ENCODE measurements around the gene PDXK.

The PDXK gene

DNA sequence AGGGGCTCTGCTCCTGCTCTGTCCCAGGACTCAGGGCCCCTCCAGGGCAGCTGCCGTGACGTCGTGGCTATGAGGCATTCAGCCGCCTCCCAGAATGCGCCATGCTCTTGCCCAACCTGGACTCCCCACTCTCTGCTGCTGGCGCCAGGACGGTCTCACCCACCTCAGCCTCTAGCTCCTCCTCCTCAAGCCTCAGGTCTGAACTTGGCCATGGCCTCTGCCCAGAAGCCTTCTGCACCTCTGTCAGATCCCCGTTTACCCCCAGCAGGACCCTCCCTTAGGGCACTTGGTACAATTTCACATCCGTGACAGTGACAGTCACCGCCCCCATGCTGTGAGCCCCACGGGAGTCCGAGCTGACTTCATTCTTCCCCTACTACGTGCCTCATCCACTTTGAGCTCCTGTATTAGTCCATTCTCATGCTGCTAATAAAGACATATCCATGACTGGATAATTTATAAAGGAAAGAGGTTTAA, 52.3 kb downstream of the PDXK start:
- no CpG with 5 or more reads among the region's 13 CpGs for WGBS (ENCODE audit: extremely low coverage, insufficient coverage, insufficient read length)

DNA sequence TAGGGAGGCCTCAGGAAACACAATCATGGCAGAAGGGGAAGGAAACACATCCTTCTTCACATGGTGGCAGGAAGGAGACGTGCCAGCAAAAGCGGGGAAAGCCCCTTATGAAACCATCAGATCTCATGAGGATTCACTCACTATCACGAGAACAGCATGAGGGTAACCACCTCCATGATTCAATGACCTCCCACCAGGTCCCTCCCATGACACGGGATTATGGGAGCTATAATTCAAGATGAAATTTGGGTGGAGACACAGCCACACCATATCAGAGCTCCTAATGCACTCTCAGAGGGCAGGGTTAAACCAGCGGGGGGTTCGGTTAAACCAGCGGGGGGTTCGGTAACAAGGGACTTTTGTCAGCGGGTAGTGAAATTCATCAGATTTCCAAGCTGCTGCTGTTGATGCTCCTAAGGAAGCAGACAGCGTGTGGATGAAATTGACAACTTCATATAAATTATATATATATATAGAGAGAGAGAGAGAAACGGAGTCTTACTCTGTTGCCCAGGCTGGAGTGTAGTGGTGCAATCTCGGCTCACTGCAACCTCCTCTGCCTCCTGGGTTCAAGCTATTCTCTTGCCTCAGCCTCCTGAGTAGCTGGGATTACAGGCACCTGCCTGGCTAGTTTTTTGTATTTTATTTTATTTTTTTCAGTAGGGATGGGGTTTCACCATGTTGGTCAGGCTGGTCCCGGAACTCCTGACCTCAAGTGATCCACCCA, 52.9 kb downstream of the PDXK start:
- Histone ChIP-seq H3K4me1 (ENCODE audit: control insufficient read depth in 1 of 2, insufficient read depth in 2 of 2, low read length in 2 of 2) (peaks cover 14 to 17% of the 10 kb centered on the region in 2 experiments), H3K23ac (ENCODE audit: low read length) (no peak overlapping the region), H2BK120ac (ENCODE audit: insufficient read depth, low read length, poor library complexity) (no peak overlapping the region), H4K91ac (ENCODE audit: low read depth, low read length) (no peak overlapping the region), H3K9me3 (ENCODE audit: insufficient read depth, low read depth, low read length) (no peaks in the 10 kb centered on the region), H3K14ac (ENCODE audit: low read length) (no peak overlapping the region), H3K4me2 (ENCODE audit: low read length) (no peak overlapping the region), H2AK5ac (ENCODE audit: low read length) (no peak overlapping the region), H3K27me3 (ENCODE audit: insufficient read depth, low read length) (no peaks in the 10 kb centered on the region), H3K36me3 (ENCODE audit: control insufficient read depth in 1 of 2, insufficient read depth in 2 of 2, low read length in 2 of 2) (peaks cover 17 to 19% of the 10 kb centered on the region in 2 experiments), H3K79me2 (ENCODE audit: control insufficient read depth, insufficient read depth, low read length, poor library complexity) (peaks cover 11% of the 10 kb centered on the region), H2AFZ (ENCODE audit: insufficient read depth, low read length, poor library complexity) (no peak overlapping the region), H4K8ac (ENCODE audit: low read depth, low read length) (no peak overlapping the region), H3K4ac (ENCODE audit: low read depth, low read length) (no peak overlapping the region), H3K4me3 (ENCODE audit: low read depth, low read length) (no peak overlapping the region), H3K18ac (ENCODE audit: low read length) (no peak overlapping the region), H2BK5ac (ENCODE audit: low read depth, low read length, poor library complexity) (no peak overlapping the region), H2BK12ac (ENCODE audit: low read length) (no peak overlapping the region), H4K12ac (ENCODE audit: low read depth, low read length) (no peak overlapping the region), H3K27ac (ENCODE audit: low read depth, low read length) (no peak overlapping the region), H3K9ac (ENCODE audit: low read length) (no peak overlapping the region), H3K79me1 (ENCODE audit: low read length) (peaks cover 21% of the 10 kb centered on the region)
- peak in 1 of 2 donors; percentile 31 for DNase-seq
- no CpG with 5 or more reads among the region's 13 CpGs for WGBS (ENCODE audit: extremely low coverage, insufficient coverage, insufficient read length)

More for the DNA sequence above, 52.3 kb downstream of the PDXK start:
- Histone ChIP-seq H4K8ac (ENCODE audit: low read depth, low read length) (no peak overlapping the region), H3K36me3 (ENCODE audit: control insufficient read depth in 1 of 2, insufficient read depth in 2 of 2, low read length in 2 of 2) (peaks cover 17 to 19% of the 10 kb centered on the region in 2 experiments), H2BK12ac (ENCODE audit: low read length) (no peak overlapping the region), H3K79me2 (ENCODE audit: control insufficient read depth, insufficient read depth, low read length, poor library complexity) (peaks cover 11% of the 10 kb centered on the region), H2BK5ac (ENCODE audit: low read depth, low read length, poor library complexity) (no peak overlapping the region), H3K27ac (ENCODE audit: low read depth, low read length) (no peak overlapping the region), H3K4me2 (ENCODE audit: low read length) (no peak overlapping the region), H2AFZ (ENCODE audit: insufficient read depth, low read length, poor library complexity) (no peak overlapping the region), H3K9ac (ENCODE audit: low read length) (no peak overlapping the region), H3K79me1 (ENCODE audit: low read length) (peaks cover 19% of the 10 kb centered on the region), H2BK120ac (ENCODE audit: insufficient read depth, low read length, poor library complexity) (no peak overlapping the region), H4K12ac (ENCODE audit: low read depth, low read length) (no peak overlapping the region), H3K27me3 (ENCODE audit: insufficient read depth, low read length) (no peaks in the 10 kb centered on the region), H3K4ac (ENCODE audit: low read depth, low read length) (no peak overlapping the region), H3K18ac (ENCODE audit: low read length) (no peak overlapping the region), H2AK5ac (ENCODE audit: low read length) (no peak overlapping the region), H3K4me1 (ENCODE audit: control insufficient read depth in 1 of 2, insufficient read depth in 2 of 2, low read length in 2 of 2) (peaks cover 14 to 17% of the 10 kb centered on the region in 2 experiments), H4K91ac (ENCODE audit: low read depth, low read length) (no peak overlapping the region), H3K23ac (ENCODE audit: low read length) (no peak overlapping the region), H3K14ac (ENCODE audit: low read length) (no peak overlapping the region), H3K4me3 (ENCODE audit: low read depth, low read length) (no peak overlapping the region), H3K9me3 (ENCODE audit: insufficient read depth, low read depth, low read length) (no peaks in the 10 kb centered on the region)
- DNase-seq = peak in 1 of 2 donors; percentile 21

DNA sequence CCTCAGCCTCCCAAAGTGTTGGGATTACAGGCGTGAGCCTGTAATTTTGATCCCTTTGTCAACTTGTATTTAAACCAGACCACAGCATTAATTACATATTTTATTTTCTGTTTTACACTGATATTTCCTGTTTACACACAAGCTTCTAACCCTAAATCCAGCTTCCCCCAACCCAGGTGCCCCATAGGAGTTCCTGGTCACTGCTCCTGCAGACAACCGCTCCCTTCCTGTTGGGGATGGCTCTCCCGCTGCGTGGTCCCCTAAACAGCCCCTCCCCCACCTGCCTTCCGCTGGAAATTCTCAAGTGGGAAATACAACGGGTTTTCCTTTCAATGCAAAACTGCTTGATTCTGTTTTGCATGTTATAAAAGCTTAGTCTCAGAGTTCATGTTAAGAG, 53.5 kb downstream of the PDXK start:
- Histone ChIP-seq H3K79me2 (ENCODE audit: control insufficient read depth, insufficient read depth, low read length, poor library complexity) (peaks cover 11% of the 10 kb centered on the region), H3K23ac (ENCODE audit: low read length) (no peak overlapping the region), H4K91ac (ENCODE audit: low read depth, low read length) (no peak overlapping the region), H3K18ac (ENCODE audit: low read length) (no peak overlapping the region), H3K79me1 (ENCODE audit: low read length) (peaks cover 21% of the 10 kb centered on the region), H2AFZ (ENCODE audit: insufficient read depth, low read length, poor library complexity) (no peak overlapping the region), H2BK120ac (ENCODE audit: insufficient read depth, low read length, poor library complexity) (no peak overlapping the region), H2BK12ac (ENCODE audit: low read length) (no peak overlapping the region), H3K36me3 (ENCODE audit: control insufficient read depth in 1 of 2, insufficient read depth in 2 of 2, low read length in 2 of 2) (peaks cover 17 to 19% of the 10 kb centered on the region in 2 experiments), H3K27ac (ENCODE audit: low read depth, low read length) (no peak overlapping the region), H3K9ac (ENCODE audit: low read length) (no peak overlapping the region), H3K9me3 (ENCODE audit: insufficient read depth, low read depth, low read length) (no peaks in the 10 kb centered on the region), H4K12ac (ENCODE audit: low read depth, low read length) (no peak overlapping the region), H3K27me3 (ENCODE audit: insufficient read depth, low read length) (no peaks in the 10 kb centered on the region), H3K4me3 (ENCODE audit: low read depth, low read length) (no peak overlapping the region), H4K8ac (ENCODE audit: low read depth, low read length) (no peak overlapping the region), H2BK5ac (ENCODE audit: low read depth, low read length, poor library complexity) (no peak overlapping the region), H3K4ac (ENCODE audit: low read depth, low read length) (no peak overlapping the region), H2AK5ac (ENCODE audit: low read length) (no peak overlapping the region), H3K4me1 (ENCODE audit: control insufficient read depth in 1 of 2, insufficient read depth in 2 of 2, low read length in 2 of 2) (peaks cover 14 to 16% of the 10 kb centered on the region in 2 experiments), H3K4me2 (ENCODE audit: low read length) (no peak overlapping the region), H3K14ac (ENCODE audit: low read length) (no peak overlapping the region)
- no peak for DNase-seq
- no CpG with 5 or more reads among the region's 6 CpGs for WGBS (ENCODE audit: extremely low coverage, insufficient coverage, insufficient read length)

DNA sequence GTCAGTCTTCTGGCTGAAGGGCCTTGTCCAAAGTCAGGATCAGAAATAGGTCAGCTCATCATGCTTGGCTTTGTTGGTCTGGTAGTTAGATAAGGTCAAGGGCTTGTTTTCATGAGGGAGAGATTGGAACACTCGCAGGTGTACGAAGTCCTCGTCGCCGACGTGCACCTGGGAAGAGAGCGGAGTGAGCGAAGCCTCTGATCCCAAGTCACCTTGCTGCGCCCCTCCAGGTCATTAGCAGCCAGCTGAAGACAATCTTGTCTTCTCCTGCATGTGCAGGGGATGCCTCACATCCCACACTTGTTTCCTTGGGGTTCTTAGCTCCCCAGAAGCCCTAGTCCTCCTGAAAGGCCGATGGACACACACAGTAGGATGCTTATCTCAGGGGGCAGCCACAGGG, 55.2 kb downstream of the PDXK start:
- Histone ChIP-seq H3K4me1 (ENCODE audit: control insufficient read depth in 1 of 2, insufficient read depth in 2 of 2, low read length in 2 of 2) (peaks cover 3% of the 10 kb centered on the region in 2 experiments), H3K18ac (ENCODE audit: low read length) (no peak overlapping the region), H4K12ac (ENCODE audit: low read depth, low read length) (no peak overlapping the region), H3K36me3 (ENCODE audit: control insufficient read depth in 1 of 2, insufficient read depth in 2 of 2, low read length in 2 of 2) (peaks cover 17 to 19% of the 10 kb centered on the region in 2 experiments), H4K8ac (ENCODE audit: low read depth, low read length) (no peak overlapping the region), H3K27ac (ENCODE audit: low read depth, low read length) (no peak overlapping the region), H3K4ac (ENCODE audit: low read depth, low read length) (no peak overlapping the region), H3K79me2 (ENCODE audit: control insufficient read depth, insufficient read depth, low read length, poor library complexity) (peaks cover 6% of the 10 kb centered on the region), H3K23ac (ENCODE audit: low read length) (peak overlapping the region; percentile 76), H2AK5ac (ENCODE audit: low read length) (no peak overlapping the region), H4K91ac (ENCODE audit: low read depth, low read length) (no peak overlapping the region), H2AFZ (ENCODE audit: insufficient read depth, low read length, poor library complexity) (no peak overlapping the region), H3K27me3 (ENCODE audit: insufficient read depth, low read length) (no peaks in the 10 kb centered on the region), H2BK5ac (ENCODE audit: low read depth, low read length, poor library complexity) (no peak overlapping the region), H3K4me2 (ENCODE audit: low read length) (no peak overlapping the region), H3K79me1 (ENCODE audit: low read length) (peaks cover 7% of the 10 kb centered on the region), H2BK120ac (ENCODE audit: insufficient read depth, low read length, poor library complexity) (no peak overlapping the region), H3K9ac (ENCODE audit: low read length) (no peak overlapping the region), H2BK12ac (ENCODE audit: low read length) (no peak overlapping the region), H3K9me3 (ENCODE audit: insufficient read depth, low read depth, low read length) (no peaks in the 10 kb centered on the region), H3K4me3 (ENCODE audit: low read depth, low read length) (peak overlapping the region; percentile 8), H3K14ac (ENCODE audit: low read length) (no peak overlapping the region)
- no CpG with 5 or more reads among the region's 10 CpGs for WGBS (ENCODE audit: extremely low coverage, insufficient coverage, insufficient read length)
- no peak for DNase-seq
